Neural cell (in vitro differentiated cells): ENCODE results near the gene LRRN3. TPM values are rescaled to one million over a fixed set of nuclear protein-coding genes. Genes with fewer than 3 reads are reported as not detected.

ENCODE experiments used
- H2AFZ ChIP-seq: fragments of 200-600, 300-800 bp; sonication (generic), shearing (Covaris generic); 2 replicates; pipeline ENCODE4 v1.6.0; 2014; ENCODE audit warnings: low read depth, mild to moderate bottlenecking, antibody characterized with exemption, low read length, moderate library complexity
- H3F3A ChIP-seq: fragments of 200-600 bp; shearing (Covaris generic); 2 replicates; pipeline ENCODE4 v1.6.1; 2016; ENCODE audit warnings: mild to moderate bottlenecking, moderate library complexity, mixed read lengths, antibody characterized with exemption, low read length; ENCODE audit not compliant: insufficient read depth, poor library complexity, severe bottlenecking
- H3K27ac ChIP-seq: fragments of 200-600, 300-800 bp; sonication (generic), shearing (Covaris generic); 2 replicates; pipeline ENCODE4 v1.5.1; 2014; ENCODE audit warnings: mild to moderate bottlenecking, low read length, moderate library complexity
- H3K27me3 ChIP-seq: fragments of 300-800, 200-600 bp; sonication (generic), shearing (Covaris generic); 2 replicates; pipeline ENCODE4 v1.6.0; 2014; ENCODE audit warnings: mild to moderate bottlenecking, low read depth, low read length, moderate library complexity; ENCODE audit not compliant: insufficient read depth
- H3K36me3 ChIP-seq: fragments of 300-800, 200-600 bp; sonication (generic), shearing (Covaris generic); 2 replicates; pipeline ENCODE4 v1.5.1; 2014; ENCODE audit warnings: mild to moderate bottlenecking, antibody characterized with exemption, low read length, moderate library complexity; ENCODE audit not compliant: insufficient read depth
- H3K4me2 ChIP-seq: fragments of 300-800, 200-600 bp; sonication (generic), shearing (Covaris generic); 2 replicates; pipeline ENCODE4 v1.6.0; 2014; ENCODE audit warnings: mild to moderate bottlenecking, low read length
- H3K4me3 ChIP-seq: fragments of 300-800, 200-600 bp; sonication (generic), shearing (Covaris generic); 2 replicates; pipeline ENCODE4 v1.5.1; 2014; ENCODE audit warnings: mild to moderate bottlenecking, low read length, moderate library complexity
- H3K79me2 ChIP-seq: fragments of 200-600 bp; shearing (Covaris generic); replicated peaks from 2 replicates; pipeline ENCODE4 v1.6.0; 2014; ENCODE audit warnings: mild to moderate bottlenecking, low read length, moderate library complexity; ENCODE audit not compliant: insufficient read depth
- H3K9ac ChIP-seq: fragments of 300-800, 200-600 bp; sonication (generic), shearing (Covaris generic); 2 replicates; pipeline ENCODE4 v1.6.1; 2016; ENCODE audit warnings: mild to moderate bottlenecking, low read length, mixed read lengths
- H3K9me2 ChIP-seq: fragments of 200-600 bp; shearing (Covaris generic); 2 replicates; pipeline ENCODE4 v1.6.1; 2016; ENCODE audit warnings: mild to moderate bottlenecking, low read length, mixed read lengths; ENCODE audit not compliant: insufficient read depth
- H3K9me3 ChIP-seq: fragments of 200-600, 300-800 bp; sonication (generic), shearing (Covaris generic); 2 replicates; pipeline ENCODE4 v1.6.1; 2016; ENCODE audit warnings: mild to moderate bottlenecking, mixed run types, low read length, moderate library complexity, mixed read lengths
- H4K20me1 ChIP-seq: fragments of 200-600 bp; shearing (Covaris generic); 2 replicates; pipeline ENCODE4 v1.6.1; 2016; ENCODE audit warnings: mild to moderate bottlenecking, mixed run types; ENCODE audit not compliant: insufficient read depth
- CTCF ChIP-seq: fragments of 450-650 bp; IDR thresholded peaks from 2 replicates; pipeline ENCODE4 v1.5.1; 2014; ENCODE audit warnings: antibody characterized with exemption, mild to moderate bottlenecking, moderate library complexity; ENCODE audit not compliant: poor library complexity, severe bottlenecking
- EP300 ChIP-seq: fragments of 450-650 bp; conservative IDR thresholded peaks from 2 replicates; pipeline ENCODE4 v1.6.1; 2014; ENCODE audit warnings: antibody characterized with exemption, mild to moderate bottlenecking, moderate library complexity; ENCODE audit not compliant: poor library complexity, severe bottlenecking
- EZH2 ChIP-seq: fragments of 200-600, 300-800 bp; shearing (Covaris generic), sonication (generic); IDR thresholded peaks from 2 replicates; pipeline ENCODE4 v1.6.1; 2014; ENCODE audit warnings: antibody characterized with exemption, low read length, borderline replicate concordance, mild to moderate bottlenecking; ENCODE audit not compliant: insufficient read depth, poor library complexity, severe bottlenecking
- MXI1 ChIP-seq: fragments of 450-650 bp; conservative IDR thresholded peaks from 2 replicates; pipeline ENCODE4 v1.6.1; 2014; ENCODE audit warnings: antibody characterized with exemption, mild to moderate bottlenecking; ENCODE audit not compliant: poor library complexity, severe bottlenecking
- POLR2AphosphoS5 ChIP-seq: IDR thresholded peaks from 2 replicates; pipeline ENCODE4 v1.6.1; 2012
- RAD21 ChIP-seq: fragments of 450-650 bp; conservative IDR thresholded peaks from 2 replicates; pipeline ENCODE4 v1.6.1; 2014; ENCODE audit warnings: antibody characterized with exemption, mild to moderate bottlenecking, moderate library complexity
- REST ChIP-seq: IDR thresholded peaks from 2 replicates; pipeline ENCODE4 v1.6.1; 2012; ENCODE audit warnings: borderline replicate concordance
- SMC3 ChIP-seq: fragments of 450-650 bp; conservative IDR thresholded peaks from 2 replicates; pipeline ENCODE4 v1.6.1; 2014; ENCODE audit warnings: antibody characterized with exemption, mild to moderate bottlenecking, moderate library complexity; ENCODE audit not compliant: poor library complexity
- TAF1 ChIP-seq: IDR thresholded peaks from 2 replicates; pipeline ENCODE4 v1.6.1; 2012; ENCODE audit warnings: low read depth
- polyA plus RNA-seq: library from polyadenylated mRNA; depleted of rRNA; stranded (reverse); fragments of >200 nt; gene quantifications from 2 replicates; pipeline ENCODE4 v1.2.3, GENCODE V29; 2014

LRRN3 gene
- polyA plus RNA-seq, 1 donor from 2014 or later = 138 TPM

- no peaks in the 10 kb centered on the region for H3K9me2 ChIP-seq
- peaks cover 3% of the 10 kb centered on the region for H3K36me3 ChIP-seq
- H3K27me3 ChIP-seq = no peaks in the 10 kb centered on the region
- H3K4me2 ChIP-seq = peak overlapping the region; percentile 67
- no peaks in the 10 kb centered on the region for H3K79me2 ChIP-seq
- peak overlapping the region; percentile 43 for H3K4me3 ChIP-seq
- H4K20me1 ChIP-seq = no peaks in the 10 kb centered on the region
- peak overlapping the region; percentile 88 for H3K27ac ChIP-seq
- no peaks in the 10 kb centered on the region for H3K9me3 ChIP-seq
- no peak overlapping the region for H2AFZ ChIP-seq
- peak; percentile 30 for TF ChIP-seq SMC3
- peak; percentile 78 for TF ChIP-seq POLR2AphosphoS5
- no peak for TF ChIP-seq CTCF
- peak; percentile 24 for TF ChIP-seq RAD21
- peak; percentile 92 for TF ChIP-seq EP300
- no peak for TF ChIP-seq MXI1
- no peak for TF ChIP-seq REST
- peaks cover 4% of the 10 kb centered on the region for H3F3A ChIP-seq
- H3K9ac ChIP-seq = peak overlapping the region; percentile 42
Measured at GRCh38 chr7:111113263-111114017, 22.5 kb downstream of the LRRN3 start.

GRCh38 chr7:111115966-111116365 is 25.0 kb downstream of the LRRN3 start:
- Histone ChIP-seq H3K79me2 (no peaks in the 10 kb centered on the region), H3K27me3 (no peaks in the 10 kb centered on the region), H3K9me2 (no peaks in the 10 kb centered on the region), H3K9ac (no peak overlapping the region), H3K4me2 (no peak overlapping the region), H3K27ac (no peak overlapping the region), H3F3A (peaks cover 4% of the 10 kb centered on the region), H3K4me3 (no peak overlapping the region), H2AFZ (no peak overlapping the region), H3K9me3 (no peaks in the 10 kb centered on the region), H3K36me3 (no peaks in the 10 kb centered on the region), H4K20me1 (no peaks in the 10 kb centered on the region)
- TF ChIP-seq MXI1 (no peak), TAF1 (no peak), SMC3 (no peak), EZH2 (no peak), CTCF (no peak), POLR2AphosphoS5 (no peak), REST (no peak), RAD21 (no peak), EP300 (no peak)
